ENCODE data around the gene AKAP11.

- TF ChIP-seq CTCF (conservative IDR thresholded peaks at IDR 0.05; ENCODE audit: low read depth in 2 of 2) = no peak
- no peak for TF ChIP-seq POLR2AphosphoS5 (IDR thresholded peaks at IDR 0.05; ENCODE audit: low read depth)
- no peak for TF ChIP-seq ETS1 (IDR thresholded peaks at IDR 0.05)
- no peak for TF ChIP-seq EZH2 (IDR thresholded peaks at IDR 0.05; ENCODE audit: low read depth, unreplicated experiment)
- no peak for TF ChIP-seq REST (IDR thresholded peaks at IDR 0.05; ENCODE audit: unreplicated experiment)
- TF ChIP-seq STAT1 (IDR thresholded peaks at IDR 0.05; ENCODE audit: unreplicated experiment) = no peak
- TF ChIP-seq CREB1 (CRISPR knock-in tag; IDR thresholded peaks at IDR 0.05; ENCODE audit: low read depth) = no peak
These were observed 24.1 kb upstream of the AKAP11 start for GRCh38 chr13:42247883-42248282.
